HG03378 (cell line): ENCODE measurements around the gene CDC14B.

Experiments used
- ATAC-seq: cut with Tn5 transposase; IDR thresholded peaks from one replicate; pipeline ENCODE4 v1.9.1; 2021; ENCODE audit warnings: mild to moderate bottlenecking, moderate library complexity; ENCODE audit not compliant: unreplicated experiment

The CDC14B gene

DNA sequence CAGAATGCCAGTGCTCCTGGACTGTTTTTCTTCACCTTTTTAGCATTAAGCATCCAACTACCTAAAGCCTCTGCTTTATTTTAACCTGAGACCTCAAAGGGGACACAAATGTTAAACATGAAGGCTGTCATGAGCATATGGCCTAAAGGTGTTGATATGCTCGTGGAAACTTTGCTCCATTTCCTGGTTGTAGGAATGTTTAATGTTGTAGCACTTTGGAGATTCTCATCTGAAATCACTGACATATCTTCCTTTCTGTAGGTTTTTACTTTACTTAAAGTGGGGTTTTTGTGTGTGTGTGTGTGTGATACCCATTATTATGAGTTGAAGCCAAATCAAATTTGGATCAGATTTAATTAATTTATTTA is 132.6 kb downstream of the CDC14B start:
- ATAC-seq: no peak

DNA sequence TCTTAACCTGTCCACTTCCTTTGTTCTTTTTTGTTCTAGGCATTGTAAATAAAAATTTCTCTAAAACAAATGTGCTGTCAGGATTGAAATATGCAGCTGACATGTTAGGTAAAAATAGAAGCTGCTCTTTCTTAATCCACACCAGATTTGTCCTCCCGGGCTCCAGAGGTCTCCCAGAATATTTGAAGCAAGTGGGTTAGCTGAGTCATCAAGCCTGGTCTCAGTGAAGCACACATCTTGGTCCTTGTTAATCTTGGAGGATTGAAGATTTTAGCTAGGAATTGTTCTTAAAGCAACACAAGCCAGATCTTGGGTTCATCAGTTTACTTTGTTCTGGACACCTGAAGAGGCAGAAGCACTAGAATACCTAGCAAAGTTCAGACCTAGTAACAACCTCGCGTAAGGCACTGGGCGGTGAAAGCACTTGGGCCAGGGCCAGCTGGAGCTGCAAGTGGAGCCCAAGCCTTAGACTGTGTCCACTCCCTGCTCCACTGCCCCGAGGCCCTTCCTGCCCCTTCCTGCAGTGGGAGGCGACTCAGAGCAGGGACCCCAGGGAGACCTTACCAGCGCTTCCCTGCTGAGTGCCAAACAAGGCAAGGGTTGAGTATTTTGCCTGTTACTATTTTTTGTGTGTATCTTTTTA is 133.1 kb downstream of the CDC14B start:
- no peak for ATAC-seq

DNA sequence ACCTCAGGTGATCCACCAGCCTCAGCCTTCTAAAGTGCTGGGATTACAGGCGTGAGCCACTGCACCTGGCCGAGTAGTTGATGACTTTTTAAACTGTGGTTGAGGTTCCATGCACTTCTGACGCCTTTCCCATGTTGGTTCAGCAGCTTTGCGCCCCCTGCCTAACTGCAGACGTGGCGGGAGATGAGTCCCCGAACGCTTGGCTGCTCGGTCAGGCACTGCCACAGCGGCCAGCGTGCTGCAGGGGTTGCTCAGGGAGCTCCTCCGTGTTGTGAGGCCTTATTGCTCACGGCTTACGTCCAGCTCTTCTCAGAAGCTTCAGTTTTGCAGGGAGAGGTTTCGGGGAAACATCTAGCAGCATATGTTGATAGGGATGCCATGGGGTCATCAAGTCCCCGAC is 134.4 kb downstream of the CDC14B start:
- ATAC-seq: no peak

DNA sequence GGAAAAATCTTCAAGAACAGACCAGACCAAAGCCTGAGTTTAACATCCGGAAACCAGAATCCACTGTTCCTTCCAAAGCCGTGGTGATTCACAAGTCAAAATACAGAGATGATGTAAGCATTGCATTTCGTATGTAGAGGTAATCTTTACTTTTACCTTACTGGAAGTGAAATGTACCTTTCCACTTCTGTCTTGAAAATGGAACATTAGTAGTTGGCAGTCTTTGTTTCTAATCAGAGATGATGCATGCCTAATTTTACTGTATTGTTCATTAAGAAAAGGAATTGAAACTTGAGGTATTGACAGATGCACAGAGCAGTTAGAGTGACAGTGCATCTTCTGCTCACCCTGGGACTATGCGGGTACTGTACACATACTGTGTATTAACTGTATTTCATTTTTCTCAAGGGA is 135.1 kb downstream of the CDC14B start:
- ATAC-seq: peak; percentile 92

DNA sequence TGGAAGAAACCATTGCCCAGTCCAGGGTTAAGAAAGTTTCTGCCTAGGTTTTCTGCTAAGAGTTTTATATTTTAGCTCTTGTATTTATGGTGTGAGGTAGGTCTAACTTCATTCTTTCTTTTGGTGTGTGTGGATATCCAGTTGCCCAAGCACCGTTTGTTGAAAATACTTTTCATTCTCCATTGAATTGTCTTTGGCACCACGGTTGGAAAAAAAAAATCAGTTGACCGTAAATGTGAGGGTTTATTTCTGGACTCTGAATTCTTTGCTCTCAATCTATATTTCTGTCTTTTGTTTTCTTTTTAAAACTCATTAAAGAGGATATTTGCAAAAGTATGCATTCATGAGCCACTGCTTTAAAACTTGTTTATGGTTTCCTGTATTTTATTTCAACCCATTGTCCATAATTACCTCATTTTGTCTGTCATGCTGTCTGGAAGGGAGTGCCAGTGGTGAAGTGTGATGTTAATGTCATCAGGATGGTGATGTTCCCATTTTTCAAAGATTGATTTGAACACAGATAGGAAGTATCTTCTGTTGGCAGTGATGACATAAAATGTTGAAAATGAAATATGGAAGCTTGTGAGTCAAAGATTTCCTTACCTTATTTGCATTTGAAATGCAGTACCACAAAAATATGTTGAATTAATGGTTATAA is 135.8 kb downstream of the CDC14B start:
- ATAC-seq: no peak

DNA sequence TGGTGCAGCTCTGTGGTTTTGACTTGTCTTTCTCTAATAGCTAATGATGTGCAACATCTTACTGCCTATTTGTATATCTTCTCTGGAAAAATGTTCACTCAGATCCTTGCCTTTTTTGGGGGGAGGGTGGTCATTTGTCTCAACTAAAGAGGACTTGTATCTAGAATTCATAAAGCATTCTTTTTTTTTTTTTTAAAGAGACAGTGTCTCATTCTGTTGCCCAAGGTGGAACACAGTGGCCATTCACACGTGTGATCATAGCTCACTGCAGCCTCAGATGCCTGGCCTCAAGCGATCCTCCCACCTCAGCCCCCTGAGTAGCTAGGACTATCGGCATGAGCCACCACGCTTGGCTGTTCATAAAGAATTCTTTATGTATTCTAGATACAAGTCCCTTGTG is 136.4 kb downstream of the CDC14B start:
- no peak for ATAC-seq

DNA sequence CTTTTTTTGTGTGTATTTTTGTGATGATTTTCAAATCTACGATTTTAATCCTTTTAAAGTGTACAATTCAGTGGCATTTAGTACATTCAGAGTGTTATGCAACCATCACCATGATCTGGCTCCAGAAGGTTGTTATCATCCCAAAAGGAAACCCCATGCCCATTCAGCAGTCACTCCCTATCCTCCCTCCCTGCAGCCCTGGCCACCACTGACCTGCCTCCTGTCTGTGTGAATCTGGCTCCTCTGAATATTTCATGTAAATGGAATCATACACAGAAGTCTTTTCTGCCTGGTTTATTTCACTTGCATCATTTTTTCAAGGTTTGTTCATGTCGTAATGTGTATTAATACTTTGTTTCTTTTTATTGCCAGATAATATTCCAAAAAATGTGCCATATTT is 137.2 kb downstream of the CDC14B start:
- ATAC-seq: no peak

DNA sequence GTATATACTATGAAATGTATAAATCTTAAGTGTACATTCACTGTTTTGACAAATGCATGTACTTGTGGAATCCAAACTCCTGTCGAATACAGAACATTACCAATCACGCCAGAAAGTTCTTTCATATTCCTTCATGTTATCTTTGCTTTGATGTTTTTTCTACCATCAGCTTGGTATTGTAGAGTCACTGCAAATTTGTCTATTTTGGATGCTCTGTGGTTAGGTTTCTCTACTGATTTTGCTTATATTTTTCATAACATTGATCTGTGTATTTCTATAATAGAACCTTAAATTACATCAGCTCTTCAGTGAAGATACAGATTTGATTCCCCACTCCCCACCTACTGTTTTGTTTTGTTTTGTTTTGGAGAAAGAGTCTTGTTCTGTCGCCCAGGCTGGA is 138.9 kb downstream of the CDC14B start:
- no peak for ATAC-seq

DNA sequence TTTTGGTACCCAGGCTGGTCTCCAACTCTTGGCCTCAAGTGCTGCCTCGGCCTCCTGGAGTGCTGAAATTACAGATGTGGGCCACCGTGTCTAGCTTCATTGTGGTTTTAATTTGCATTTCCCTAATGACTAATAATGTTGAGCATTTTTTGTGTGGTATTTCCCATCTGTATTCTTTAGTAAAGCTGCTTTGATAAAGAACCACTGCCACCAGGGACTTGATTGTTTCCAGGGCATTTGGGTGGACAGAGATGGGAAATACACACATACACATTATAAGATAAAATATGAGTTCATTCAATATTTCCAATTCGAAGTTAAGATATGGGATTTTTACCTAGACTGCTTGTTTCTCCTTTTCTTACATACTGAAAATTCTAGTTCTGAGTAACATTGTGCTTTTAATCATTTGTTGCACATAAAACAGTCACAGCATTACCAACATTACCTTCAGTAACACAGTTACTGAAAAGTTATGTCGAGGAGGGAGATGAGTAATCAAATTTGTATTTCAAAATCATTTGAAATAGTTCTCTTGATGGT is 140.7 kb downstream of the CDC14B start:
- peak; percentile 76 for ATAC-seq

DNA sequence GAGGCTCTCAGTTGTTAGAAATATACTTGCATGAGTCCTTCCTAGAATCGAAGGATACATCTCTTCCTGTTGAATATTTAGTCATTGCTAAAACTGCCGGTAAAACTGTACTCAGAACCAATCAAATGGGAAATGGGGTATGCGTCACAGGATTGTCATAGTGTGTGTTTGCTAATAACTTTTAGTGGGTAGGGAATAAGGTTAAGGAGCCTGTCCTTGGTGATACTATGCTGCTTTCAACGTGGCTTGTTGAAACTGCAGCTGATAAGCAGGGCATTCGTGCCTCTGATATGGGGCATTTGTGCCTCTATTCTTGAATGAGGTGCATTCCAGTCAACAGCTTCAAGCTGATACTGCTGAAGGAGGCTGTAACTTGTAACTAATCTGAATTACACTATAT is 143.1 kb downstream of the CDC14B start:
- ATAC-seq: no peak

DNA sequence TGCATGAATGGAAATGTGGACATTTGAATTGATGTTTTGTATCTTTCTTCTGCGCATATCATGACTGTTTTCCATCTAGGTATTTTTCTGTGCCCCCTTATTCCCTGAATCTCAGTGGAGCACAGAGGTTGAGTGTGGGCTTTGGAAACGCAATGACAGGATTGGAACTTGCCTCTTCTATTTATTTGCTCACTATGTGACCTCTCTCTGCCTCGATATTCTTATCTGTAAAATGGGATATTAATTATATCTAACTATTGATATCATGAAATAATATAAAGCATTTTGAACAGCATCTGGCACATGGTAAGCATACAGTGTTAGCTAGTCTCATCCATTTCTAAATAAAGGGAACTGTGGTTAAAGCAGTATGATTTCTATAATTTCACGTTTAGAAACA is 143.6 kb downstream of the CDC14B start:
- no peak for ATAC-seq

DNA sequence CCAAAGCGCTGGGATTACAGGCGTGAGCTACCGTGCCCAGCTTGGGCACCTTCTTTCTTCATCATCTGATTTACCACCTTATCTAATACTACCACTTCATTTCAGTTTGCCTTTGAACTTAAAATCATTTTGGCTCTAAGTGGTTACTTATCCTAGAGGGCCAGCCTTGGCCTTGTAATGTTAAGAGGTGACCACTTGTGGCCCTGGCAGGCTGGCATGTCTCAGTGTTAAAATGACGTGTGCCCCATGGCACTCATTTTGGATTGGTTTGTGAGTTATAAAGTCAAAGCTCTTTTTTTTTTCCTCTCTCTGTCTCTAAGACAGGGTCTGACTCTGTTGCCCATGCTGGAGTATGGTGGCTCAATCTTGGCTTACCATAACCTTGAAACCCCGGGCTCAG is 151.9 kb downstream of the CDC14B start:
- no peak for ATAC-seq

DNA sequence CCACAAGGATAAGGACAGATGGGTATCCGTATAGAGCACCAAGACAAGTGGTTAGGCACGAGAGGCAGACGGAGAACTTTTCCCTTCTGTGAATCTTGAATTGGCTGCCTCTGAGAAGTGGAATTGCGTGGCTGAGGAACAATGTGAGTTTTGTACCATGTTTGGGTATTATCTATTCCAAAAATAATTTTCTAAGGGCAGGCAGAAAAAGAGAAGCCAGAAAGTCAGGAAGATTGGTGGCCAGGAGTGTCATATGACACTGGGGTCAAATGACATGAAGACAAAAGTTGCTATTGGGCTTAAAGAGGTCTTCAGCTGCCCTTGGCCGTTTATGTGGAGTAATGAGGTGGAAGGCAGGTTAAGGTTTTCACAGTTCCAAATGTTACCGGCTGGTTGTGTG is 155.2 kb downstream of the CDC14B start:
- ATAC-seq: no peak

DNA sequence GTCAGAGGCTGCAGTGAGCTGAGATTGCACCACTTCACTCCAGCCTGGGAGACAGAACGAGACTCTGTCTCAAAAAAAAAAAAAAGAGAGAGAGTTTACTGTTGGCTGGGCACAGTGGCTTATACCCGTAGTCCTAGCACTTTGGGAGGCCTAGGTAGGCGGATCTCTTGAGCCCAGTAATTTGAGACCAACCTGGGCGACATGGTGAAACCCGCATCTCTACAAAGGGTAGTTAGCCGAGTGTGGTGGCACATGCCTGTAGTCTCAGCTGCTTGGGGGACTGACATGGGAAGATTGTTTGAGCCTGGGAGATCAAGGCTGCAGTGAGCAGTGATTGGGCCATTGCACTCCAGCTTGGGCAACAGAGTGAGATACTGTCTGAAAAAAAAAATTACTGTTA is 157.1 kb downstream of the CDC14B start:
- ATAC-seq: no peak

DNA sequence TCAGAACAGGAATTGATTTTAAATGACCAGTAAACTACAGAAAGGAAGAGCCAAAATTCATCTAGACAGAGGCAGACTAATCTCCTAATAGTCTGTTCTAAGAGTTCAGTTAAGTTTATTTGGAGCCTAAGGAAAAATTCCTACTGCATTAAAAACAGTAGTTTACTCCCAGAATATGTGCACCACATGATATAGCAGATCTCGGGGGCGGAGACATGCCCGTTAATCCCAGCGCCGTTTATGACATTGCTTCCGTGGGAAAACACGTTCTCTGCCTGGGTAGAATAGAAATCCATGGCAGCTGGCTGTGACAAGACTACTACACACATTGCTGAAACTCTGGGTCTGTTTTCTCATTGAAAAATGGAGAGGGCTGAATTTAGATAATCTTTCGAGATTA is 158.3 kb downstream of the CDC14B start:
- ATAC-seq: no peak

DNA sequence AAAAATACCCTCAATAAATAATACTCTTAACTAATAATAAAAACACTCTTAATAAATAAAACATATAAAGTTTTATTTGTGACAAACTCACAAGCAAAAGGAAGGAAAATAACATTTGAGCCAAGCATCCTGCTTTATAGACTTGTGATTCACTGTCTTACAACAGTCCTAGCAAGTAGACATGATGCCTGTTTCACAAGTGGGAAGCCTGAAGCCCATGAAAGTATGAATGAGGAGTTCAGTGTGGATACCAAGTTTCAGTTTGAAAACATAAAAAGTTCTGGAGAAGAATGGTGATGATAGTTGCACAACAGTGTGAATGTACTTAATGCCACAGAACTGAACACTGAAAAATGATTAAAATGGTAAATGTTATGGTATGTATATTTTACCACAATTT is 158.8 kb downstream of the CDC14B start:
- no peak for ATAC-seq

DNA sequence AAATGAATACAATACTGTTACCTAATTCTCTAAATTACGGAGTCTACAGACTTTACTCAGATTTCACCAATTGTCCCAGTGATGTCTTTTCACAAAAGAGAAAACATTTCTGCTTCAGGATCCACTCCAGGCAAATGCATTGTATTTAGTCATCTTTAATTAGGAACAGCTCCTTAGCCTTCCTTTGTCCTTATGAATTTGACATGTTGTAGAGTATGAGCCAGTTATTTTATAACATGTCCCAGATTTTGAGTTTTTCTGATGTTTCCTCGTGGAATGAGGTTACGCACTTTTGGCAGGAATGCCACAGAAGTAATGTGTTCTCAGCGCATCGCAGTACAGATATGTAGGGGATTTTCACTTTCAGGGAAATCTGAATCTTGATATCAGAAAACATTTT is 159.2 kb downstream of the CDC14B start:
- ATAC-seq: no peak

DNA sequence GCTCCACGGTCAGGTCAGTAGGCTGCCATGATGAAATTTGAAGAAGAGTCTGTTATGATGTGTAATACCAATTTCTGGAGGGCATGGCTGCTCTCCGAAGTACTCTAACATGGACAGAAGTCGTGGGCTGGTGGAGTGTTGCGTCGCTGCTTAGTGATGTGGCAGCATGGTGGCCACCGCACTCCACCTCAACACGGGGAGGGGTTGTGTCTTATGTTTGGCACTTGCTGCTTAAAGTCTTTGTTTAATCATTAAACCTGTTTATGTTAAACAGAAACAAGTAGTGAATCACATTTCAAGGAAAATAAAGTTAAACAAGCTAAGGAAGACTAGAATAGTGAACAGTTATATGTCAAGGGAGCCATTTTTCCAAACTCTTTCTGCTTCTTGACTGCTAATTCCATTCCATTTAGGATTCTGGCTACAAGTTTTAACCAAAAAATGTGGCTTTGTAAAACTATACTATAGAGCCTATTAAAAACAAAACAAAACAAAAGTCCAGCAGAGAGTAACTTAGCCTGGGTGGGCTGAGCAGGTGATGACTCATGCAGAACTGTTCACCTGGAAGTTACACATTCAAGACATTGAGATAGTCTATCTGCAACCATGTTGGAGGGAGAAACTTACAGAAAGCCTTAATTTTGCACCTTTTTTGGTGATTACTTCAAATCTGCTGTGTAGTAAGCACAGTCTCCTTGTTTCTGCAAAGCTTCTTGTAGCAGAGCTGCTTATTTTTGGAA is 160.2 kb downstream of the CDC14B start:
- no peak for ATAC-seq

DNA sequence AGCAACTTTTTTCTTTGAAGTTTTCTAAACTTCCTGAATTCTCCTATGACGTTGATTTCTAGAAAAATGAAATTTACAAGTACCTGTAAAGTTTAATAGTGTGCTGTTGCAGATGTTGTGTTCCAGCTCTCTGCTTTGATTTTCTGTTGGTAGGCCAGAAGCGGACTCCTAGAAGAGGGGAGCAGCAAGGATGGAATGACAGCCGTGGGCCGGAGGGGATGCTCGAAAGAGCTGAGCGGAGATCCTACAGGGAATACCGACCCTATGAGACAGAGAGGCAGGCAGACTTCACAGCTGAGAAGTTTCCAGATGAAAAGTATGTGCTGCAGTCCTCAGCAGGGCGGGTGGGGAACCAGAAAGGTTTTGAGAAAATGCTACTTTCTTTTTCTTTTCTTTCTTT is 161.4 kb downstream of the CDC14B start:
- no peak for ATAC-seq

DNA sequence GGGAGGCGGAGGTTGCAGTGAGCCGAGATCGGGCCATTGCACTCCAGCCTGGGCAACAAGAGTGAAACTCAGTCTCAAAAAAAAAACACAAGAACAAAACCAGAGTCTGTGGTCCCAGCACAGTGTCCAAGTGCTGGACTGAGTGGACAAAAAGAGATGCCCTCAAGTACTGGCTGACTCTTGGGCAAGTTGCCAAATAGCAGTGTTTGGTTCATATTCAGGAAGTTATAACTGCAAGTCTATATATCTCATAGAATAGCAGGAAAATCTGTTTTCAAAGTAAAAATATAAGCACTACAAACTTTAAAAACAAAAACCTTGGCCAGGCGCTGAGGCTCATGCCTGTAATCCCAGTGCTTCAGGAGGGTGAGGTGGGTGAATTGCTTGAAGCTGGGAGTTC is 162.4 kb downstream of the CDC14B start:
- no peak for ATAC-seq

DNA sequence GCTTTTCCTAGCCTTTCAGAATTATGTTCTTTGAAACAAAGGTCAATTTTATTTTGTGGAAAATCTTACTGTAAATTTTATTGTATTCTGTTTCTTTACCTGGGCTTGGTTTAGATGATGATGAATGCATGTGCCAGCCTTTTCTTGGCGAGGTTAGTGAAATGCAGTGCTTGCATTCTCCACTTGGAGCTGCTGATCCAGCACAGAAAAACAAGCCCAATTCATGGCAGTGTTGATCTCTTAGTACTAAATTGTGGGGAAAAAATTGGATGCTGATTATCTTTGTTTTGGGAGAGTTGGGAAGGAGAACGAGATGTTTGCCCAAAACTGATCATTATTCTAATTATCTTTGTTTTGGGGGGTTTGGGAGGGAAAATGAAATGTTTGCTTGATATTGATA is 166.0 kb downstream of the CDC14B start:
- no peak for ATAC-seq
